Mucosa of descending colon (tissue), 3 donors: Measurements from ENCODE around the gene LMCD1. TPM values are rescaled to one million over a fixed set of nuclear protein-coding genes. Genes with fewer than 3 reads are reported as not detected.

ENCODE experiments used
- ATAC-seq: fragments of 200-7000 bp; cut with Tn5 transposase; one replicate; pipeline ENCODE4 v1.9.1; 2020; ENCODE audit warnings: mild to moderate bottlenecking, moderate library complexity
- DNase-seq, 3 donors: peaks; one replicate each; pipeline ENCODE4 v3.0.0-alpha.2; 2020
- H3K36me3 ChIP-seq: fragments of 200-600 bp; one replicate; pipeline ENCODE4 v1.8.0; 2021; ENCODE audit warnings: low read depth, mild to moderate bottlenecking
- H3K4me1 ChIP-seq: fragments of 200-600 bp; one replicate; pipeline ENCODE4 v1.8.0; 2021; ENCODE audit warnings: low read depth, mild to moderate bottlenecking
- H3K4me3 ChIP-seq: fragments of 200-600 bp; one replicate; pipeline ENCODE4 v1.8.0; 2021; ENCODE audit warnings: mild to moderate bottlenecking
- H3K9me3 ChIP-seq: fragments of 200-600 bp; one replicate; pipeline ENCODE4 v1.8.0; 2021; ENCODE audit warnings: mild to moderate bottlenecking
- intact Hi-C, 2 donors: fragments of 100-400 bp; cut with DNase I in 1 of 2; cut with micrococcal nuclease in 1 of 2; formaldehyde crosslinking; loops; one replicate each; pipeline versions ENCODE4 v1.11.0 to v1.11.1; 2022; cut with DNase I, micrococcal nuclease
- total RNA-seq, 3 donors: library from RNA; stranded (reverse); fragmentation: NEBNext Ultra II Directional in 2 of 3; extraction: Animal tissue kit (Norgen Biotek cat#: 25700) in 2 of 3; gene quantifications; one replicate each; pipeline versions ENCODE4 v1.2.1 to v1.2.4, GENCODE V29; 2021 to 2023
- TF ChIP-seq, protein P1 (sequence below): fragments of 200-600 bp; IDR thresholded peaks from one replicate; pipeline ENCODE4 v1.8.0; 2022; ENCODE audit warnings: antibody characterized with exemption, mild to moderate bottlenecking
- donor health status: DM: no; HTN: no; CAD: no; lungs with moderate emphysema.
- donor health status: DM: no; HTN: no; CAD: no.
- donor health status: DM: no; HTN: yes; CAD: no.

Gene LMCD1
- total RNA-seq, 3 donors from 2014 or later, result 5.1 to 9.7 (median 7.2) TPM

DNA sequence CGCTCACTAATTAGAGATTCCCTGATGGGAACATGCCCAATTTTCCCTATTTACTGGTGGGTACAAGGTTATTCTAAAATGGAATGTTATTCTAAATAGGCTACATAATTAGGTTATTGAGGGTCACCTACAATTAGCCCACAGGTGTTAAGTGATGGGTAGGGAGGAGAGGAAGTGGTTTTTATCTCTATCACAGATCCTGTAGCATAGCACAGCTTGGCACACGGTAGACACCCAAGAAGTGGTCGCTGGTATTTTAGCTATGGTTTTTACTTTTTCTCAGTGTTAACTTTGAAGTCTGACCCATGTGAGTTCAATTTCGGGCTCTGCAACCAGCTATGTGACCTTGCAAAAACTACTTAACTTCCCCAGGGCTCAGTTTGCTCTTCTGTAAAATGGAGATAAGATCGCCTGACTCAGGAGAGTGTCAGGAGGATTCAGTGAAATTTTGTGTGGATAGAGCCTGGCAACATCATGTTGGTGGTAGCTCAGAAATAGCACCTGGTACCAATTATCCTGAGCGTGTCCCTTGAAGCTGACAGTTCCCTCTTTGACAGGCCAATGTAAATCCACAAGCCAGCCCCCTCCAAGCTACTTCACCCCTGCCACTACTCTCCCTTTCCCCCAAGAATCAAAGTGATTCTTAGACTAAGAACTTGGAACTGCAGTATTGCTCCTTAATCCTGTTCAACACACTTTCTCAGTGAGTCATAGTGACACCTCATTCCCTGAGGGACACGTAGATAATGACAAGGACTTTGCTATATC, 8.7 kb upstream of the LMCD1 start:
- no peak overlapping the region for H3K4me3 ChIP-seq
- intact Hi-C loops, result no loop called here
- H3K9me3 ChIP-seq, result no peaks in the 10 kb centered on the region
- DNase-seq (no peak), ATAC-seq (no peak)
- no peaks in the 10 kb centered on the region for H3K4me1 ChIP-seq
- no peaks in the 10 kb centered on the region for H3K36me3 ChIP-seq
- TF ChIP-seq, protein P1, sequence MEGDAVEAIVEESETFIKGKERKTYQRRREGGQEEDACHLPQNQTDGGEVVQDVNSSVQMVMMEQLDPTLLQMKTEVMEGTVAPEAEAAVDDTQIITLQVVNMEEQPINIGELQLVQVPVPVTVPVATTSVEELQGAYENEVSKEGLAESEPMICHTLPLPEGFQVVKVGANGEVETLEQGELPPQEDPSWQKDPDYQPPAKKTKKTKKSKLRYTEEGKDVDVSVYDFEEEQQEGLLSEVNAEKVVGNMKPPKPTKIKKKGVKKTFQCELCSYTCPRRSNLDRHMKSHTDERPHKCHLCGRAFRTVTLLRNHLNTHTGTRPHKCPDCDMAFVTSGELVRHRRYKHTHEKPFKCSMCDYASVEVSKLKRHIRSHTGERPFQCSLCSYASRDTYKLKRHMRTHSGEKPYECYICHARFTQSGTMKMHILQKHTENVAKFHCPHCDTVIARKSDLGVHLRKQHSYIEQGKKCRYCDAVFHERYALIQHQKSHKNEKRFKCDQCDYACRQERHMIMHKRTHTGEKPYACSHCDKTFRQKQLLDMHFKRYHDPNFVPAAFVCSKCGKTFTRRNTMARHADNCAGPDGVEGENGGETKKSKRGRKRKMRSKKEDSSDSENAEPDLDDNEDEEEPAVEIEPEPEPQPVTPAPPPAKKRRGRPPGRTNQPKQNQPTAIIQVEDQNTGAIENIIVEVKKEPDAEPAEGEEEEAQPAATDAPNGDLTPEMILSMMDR, result no peak

DNA sequence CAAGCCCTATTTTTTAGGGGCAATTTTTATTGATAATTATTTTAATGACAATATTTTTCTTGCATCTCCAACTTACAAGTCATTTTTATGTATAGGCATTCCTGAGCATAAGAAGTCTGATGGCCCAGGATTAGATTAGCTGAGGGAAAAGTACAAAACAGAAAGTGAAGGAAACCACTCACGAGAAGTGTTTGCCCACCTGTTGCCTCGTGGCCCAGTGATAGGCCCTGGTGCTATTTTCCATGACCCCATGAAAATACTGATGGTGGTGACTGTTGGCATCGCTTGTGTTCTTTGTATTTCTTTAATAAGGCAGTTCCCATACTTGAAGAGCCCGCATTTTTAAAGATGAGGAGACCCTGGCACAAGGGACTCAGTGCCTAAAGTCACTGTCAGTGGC, 7.9 kb upstream of the LMCD1 start:
- no peaks in the 10 kb centered on the region for H3K9me3 ChIP-seq
- H3K36me3 ChIP-seq, result no peaks in the 10 kb centered on the region
- no peak for ATAC-seq
- TF ChIP-seq, protein P1, result no peak
- no peak for DNase-seq
- intact Hi-C loops, result no loop called here
- no peaks in the 10 kb centered on the region for H3K4me1 ChIP-seq
- H3K4me3 ChIP-seq, result no peak overlapping the region

DNA sequence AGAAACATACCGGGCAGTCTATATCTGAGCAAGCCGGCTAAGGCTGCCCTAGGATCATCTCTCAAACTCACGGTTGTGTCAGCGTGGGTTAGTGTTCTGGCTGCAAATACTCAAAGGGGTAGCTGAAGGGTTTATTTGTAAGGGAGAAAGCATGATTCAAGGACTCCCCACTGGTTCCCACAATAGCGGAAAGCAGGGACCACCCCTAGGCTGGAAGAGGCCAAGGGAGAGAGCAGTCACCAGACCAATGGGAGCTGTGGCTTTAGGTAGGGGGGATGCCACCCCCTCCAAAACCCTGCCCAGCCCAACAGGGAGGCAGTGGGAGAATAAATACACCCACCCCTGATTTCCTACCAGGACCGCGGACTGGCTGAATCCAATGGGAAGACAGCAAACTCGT, 7.3 kb upstream of the LMCD1 start:
- TF ChIP-seq, protein P1, result no peak
- DNase-seq (no peak), ATAC-seq (no peak)
- Histone ChIP-seq H3K4me3 (no peak overlapping the region), H3K9me3 (no peaks in the 10 kb centered on the region), H3K36me3 (no peaks in the 10 kb centered on the region), H3K4me1 (no peaks in the 10 kb centered on the region)
- intact Hi-C loops, result no loop called here

DNA sequence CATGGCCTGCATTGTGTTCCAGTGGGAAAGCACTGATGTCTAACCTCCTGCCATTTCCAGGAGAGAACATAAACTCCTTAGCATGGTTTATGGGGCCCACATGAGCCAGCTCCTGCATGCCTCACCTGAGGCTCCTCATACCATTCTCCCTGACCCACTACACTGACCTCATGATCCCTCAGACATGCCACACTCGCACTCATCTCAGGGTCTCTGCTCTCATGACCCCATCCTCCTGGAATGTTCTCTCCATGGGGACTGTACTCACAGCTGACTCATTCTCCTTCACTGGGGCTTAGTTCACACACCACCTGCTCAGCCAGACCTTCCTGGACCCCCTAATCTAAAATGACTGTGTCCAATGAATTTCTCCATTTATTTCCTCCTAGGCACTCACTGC, 4.0 kb upstream of the LMCD1 start:
- DNase-seq, result no peak
- TF ChIP-seq, protein P1, result no peak
- H3K9me3 ChIP-seq, result no peaks in the 10 kb centered on the region
- H3K4me1 ChIP-seq, result peaks cover 15% of the 10 kb centered on the region
- intact Hi-C loops, result no loop called here
- no peak for ATAC-seq
- H3K4me3 ChIP-seq, result no peak overlapping the region
- H3K36me3 ChIP-seq, result no peaks in the 10 kb centered on the region

DNA sequence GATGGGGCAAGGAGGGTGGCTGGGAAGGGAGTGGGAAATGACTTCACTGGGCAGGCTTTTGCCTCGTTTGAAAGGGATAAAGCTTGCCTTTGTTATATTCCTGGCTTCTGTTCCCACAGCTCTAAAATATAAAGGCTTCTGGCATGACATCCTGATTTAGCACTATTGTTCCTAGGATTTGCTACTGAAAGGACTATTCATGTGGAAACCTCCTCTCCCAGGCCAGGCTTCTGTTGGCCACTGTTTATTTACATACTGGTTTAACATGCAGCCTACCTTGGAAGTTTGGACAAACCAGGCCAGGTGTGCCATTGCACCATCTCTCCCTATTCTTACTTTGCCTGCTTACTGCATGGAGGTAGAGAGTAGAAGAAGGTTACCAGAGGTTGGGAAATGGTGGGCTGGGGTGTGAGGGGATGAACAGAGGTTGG, 2.4 kb upstream of the LMCD1 start:
- TF ChIP-seq, protein P1, result no peak
- DNase-seq, result no peak
- no peaks in the 10 kb centered on the region for H3K36me3 ChIP-seq
- H3K4me1 ChIP-seq, result peaks cover 21% of the 10 kb centered on the region
- no peak overlapping the region for H3K4me3 ChIP-seq
- ATAC-seq, result no peak
- no peaks in the 10 kb centered on the region for H3K9me3 ChIP-seq
- intact Hi-C loops, result no loop called here
